ENCODE measurements around the gene LAMC3.

DNA sequence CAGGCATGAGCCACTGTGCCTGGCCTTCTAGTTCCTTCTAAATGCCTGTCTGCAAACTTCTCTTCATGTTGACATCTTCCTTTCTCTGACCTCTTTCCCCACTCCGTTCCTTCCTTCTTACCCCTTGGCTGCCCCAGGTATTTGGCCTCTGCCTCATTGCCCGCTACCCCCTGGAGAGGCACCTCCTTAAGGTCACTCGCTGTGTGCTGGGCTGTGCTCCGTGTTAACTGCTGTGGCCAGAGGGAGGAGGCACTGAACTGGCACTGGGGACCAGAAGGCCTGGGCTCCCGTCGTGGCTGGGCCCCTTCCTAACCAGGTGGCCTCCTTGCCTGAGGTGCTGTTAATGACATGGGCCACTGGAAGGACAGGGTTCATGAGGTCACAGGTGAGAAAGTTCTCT, 39.4 kb downstream of the LAMC3 start:
- TF ChIP-seq, protein P1, sequence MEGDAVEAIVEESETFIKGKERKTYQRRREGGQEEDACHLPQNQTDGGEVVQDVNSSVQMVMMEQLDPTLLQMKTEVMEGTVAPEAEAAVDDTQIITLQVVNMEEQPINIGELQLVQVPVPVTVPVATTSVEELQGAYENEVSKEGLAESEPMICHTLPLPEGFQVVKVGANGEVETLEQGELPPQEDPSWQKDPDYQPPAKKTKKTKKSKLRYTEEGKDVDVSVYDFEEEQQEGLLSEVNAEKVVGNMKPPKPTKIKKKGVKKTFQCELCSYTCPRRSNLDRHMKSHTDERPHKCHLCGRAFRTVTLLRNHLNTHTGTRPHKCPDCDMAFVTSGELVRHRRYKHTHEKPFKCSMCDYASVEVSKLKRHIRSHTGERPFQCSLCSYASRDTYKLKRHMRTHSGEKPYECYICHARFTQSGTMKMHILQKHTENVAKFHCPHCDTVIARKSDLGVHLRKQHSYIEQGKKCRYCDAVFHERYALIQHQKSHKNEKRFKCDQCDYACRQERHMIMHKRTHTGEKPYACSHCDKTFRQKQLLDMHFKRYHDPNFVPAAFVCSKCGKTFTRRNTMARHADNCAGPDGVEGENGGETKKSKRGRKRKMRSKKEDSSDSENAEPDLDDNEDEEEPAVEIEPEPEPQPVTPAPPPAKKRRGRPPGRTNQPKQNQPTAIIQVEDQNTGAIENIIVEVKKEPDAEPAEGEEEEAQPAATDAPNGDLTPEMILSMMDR (IDR thresholded peaks at IDR 0.05): no peak
- no peak for TF ChIP-seq POLR2A (IDR thresholded peaks at IDR 0.05)
